Activated CD8-positive, alpha-beta memory T cell treated with anti-CD3 and anti-CD28 coated beads, Interleukin-2, amount 10 ng/mL, durations not matched to agents 7 days and 5 days (primary cell): ENCODE measurements around the gene ROCK2. TPM values are rescaled to one million over a fixed set of nuclear protein-coding genes. Genes with fewer than 3 reads are reported as not detected.
"Not testable (repeated sequence)": the region's sequence is repeated elsewhere in the genome, so short reads cannot be mapped to it uniquely, and the experiment has no call there.

ENCODE experiments used
- ATAC-seq: fragments of 150-1000 bp; cut with Tn5 transposase; one replicate; pipeline ENCODE4 v1.10.0; 2021; ENCODE audit warnings: moderate library complexity
- CTCF ChIA-PET: fragments of 350-600 bp; sonication (Branson Sonifier 250); formaldehyde crosslinking; loops from one replicate; lab custom pipeline; 2021; ENCODE audit warnings: antibody characterized with exemption; lab: Charles Lee
- DNase-seq: peaks from one replicate; pipeline ENCODE4 v3.0.0-alpha.2; 2020
- H3K27ac Mint-ChIP-seq: one replicate; pipeline ENCODE4 v1.8.0; 2021; ENCODE audit warnings: mild to moderate bottlenecking, mixed read lengths
- H3K27me3 Mint-ChIP-seq: one replicate; pipeline ENCODE4 v1.8.0; 2021; ENCODE audit warnings: mixed read lengths
- H3K36me3 Mint-ChIP-seq: one replicate; pipeline ENCODE4 v1.8.0; 2021; ENCODE audit warnings: mild to moderate bottlenecking, mixed read lengths
- H3K4me1 Mint-ChIP-seq: one replicate; pipeline ENCODE4 v1.8.0; 2021; ENCODE audit warnings: mixed read lengths
- H3K4me3 Mint-ChIP-seq: one replicate; pipeline ENCODE4 v1.8.0; 2021; ENCODE audit warnings: mild to moderate bottlenecking, moderate library complexity, mixed read lengths
- H3K9me3 Mint-ChIP-seq: one replicate; pipeline ENCODE4 v1.8.0; 2022; ENCODE audit warnings: low read depth, mixed read lengths
- total RNA-seq, 2 experiments: library from RNA; stranded (reverse); gene quantifications; one replicate each; pipeline ENCODE4 v1.2.3, GENCODE V29; 2021

ROCK2 gene
- total RNA-seq, 2 experiments from 2014 or later: 19.4 to 22.3 TPM

GRCh38 chr2:11285499-11285898 lies 58.9 kb downstream of the ROCK2 start:
- Mint-ChIP-seq H3K9me3 (peaks cover 5% of the 10 kb centered on the region), H3K36me3 (peaks cover 39% of the 10 kb centered on the region), H3K4me1 (no peaks in the 10 kb centered on the region), H3K27me3 (no peaks in the 10 kb centered on the region), H3K4me3 (no peak overlapping the region), H3K27ac (no peak overlapping the region)
- CTCF ChIA-PET: no interaction called here
- DNase-seq (no peak), ATAC-seq (no peak)

DNA sequence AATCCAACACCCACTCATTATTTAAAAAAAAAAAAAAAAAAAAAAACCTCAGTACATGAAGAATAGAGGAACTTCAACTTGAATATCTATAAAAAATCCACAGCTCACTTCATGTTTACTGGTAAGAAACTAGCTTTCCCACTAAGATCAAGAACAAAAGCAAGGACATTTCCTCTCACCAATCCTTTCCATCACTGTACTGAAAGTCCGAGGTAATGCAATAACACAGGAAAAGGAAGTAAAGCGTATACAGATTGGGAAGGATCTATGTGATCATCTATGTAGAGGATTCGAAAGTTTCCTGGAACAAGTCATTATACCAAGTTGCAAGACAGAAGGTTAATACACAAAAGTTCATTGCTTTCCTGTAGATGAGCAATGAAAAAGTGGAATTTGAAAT lies 63.2 kb downstream of the ROCK2 start:
- ATAC-seq (no peak), DNase-seq (no peak)
- H3K36me3 Mint-ChIP-seq: peaks cover 54% of the 10 kb centered on the region

DNA sequence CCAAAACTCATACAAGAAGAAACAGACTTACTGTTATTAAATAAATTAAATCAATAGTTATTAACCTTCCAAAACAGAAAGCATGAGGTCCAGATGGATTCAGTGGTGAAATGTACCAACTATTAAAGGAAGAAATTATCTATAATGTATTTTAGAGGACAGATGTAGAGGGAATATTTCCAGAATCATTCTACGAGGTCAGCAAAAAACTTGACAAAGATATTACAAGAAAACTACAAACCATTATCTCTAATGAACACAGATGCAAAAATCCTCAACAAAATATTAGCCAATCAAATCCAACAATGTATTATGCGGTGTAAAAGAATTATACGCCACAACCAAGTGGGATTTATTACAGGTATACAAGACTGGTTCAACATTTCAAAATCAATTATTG lies 63.7 kb downstream of the ROCK2 start:
- H3K4me3 Mint-ChIP-seq: no peak overlapping the region

More for the DNA sequence above, 63.2 kb downstream of the ROCK2 start:
- Mint-ChIP-seq H3K9me3 (peaks cover 7% of the 10 kb centered on the region), H3K27me3 (no peaks in the 10 kb centered on the region), H3K4me1 (no peaks in the 10 kb centered on the region), H3K4me3 (no peak overlapping the region), H3K27ac (no peak overlapping the region)
- CTCF ChIA-PET: no interaction called here

GRCh38 chr2:11279398-11279797 lies 65.0 kb downstream of the ROCK2 start:
- peaks cover 43% of the 10 kb centered on the region for H3K36me3 Mint-ChIP-seq
- H3K9me3 Mint-ChIP-seq: peaks cover 7% of the 10 kb centered on the region
- CTCF ChIA-PET: no interaction called here

More for the DNA sequence above, 63.7 kb downstream of the ROCK2 start:
- no peak for ATAC-seq
- peaks cover 52% of the 10 kb centered on the region for H3K36me3 Mint-ChIP-seq
- peaks cover 7% of the 10 kb centered on the region for H3K9me3 Mint-ChIP-seq
- H3K27ac Mint-ChIP-seq: no peak overlapping the region
- CTCF ChIA-PET: no interaction called here
- H3K4me1 Mint-ChIP-seq: peaks cover 3% of the 10 kb centered on the region
- DNase-seq: no peak
- no peaks in the 10 kb centered on the region for H3K27me3 Mint-ChIP-seq

GRCh38 chr2:11278219-11278618 lies 66.2 kb downstream of the ROCK2 start:
- Mint-ChIP-seq H3K36me3 (peaks cover 36% of the 10 kb centered on the region), H3K9me3 (peaks cover 2% of the 10 kb centered on the region), H3K4me1 (peaks cover 5% of the 10 kb centered on the region), H3K4me3 (no peak overlapping the region), H3K27me3 (no peaks in the 10 kb centered on the region), H3K27ac (no peak overlapping the region)
- CTCF ChIA-PET: no interaction called here
- no peak for ATAC-seq
- DNase-seq: no peak

More at GRCh38 chr2:11279398-11279797, 65.0 kb downstream of the ROCK2 start:
- no peaks in the 10 kb centered on the region for H3K27me3 Mint-ChIP-seq
- DNase-seq: no peak
- no peak overlapping the region for H3K27ac Mint-ChIP-seq
- ATAC-seq: no peak
- no peak overlapping the region for H3K4me3 Mint-ChIP-seq
- peaks cover 5% of the 10 kb centered on the region for H3K4me1 Mint-ChIP-seq

GRCh38 chr2:11275910-11276309 lies 68.5 kb downstream of the ROCK2 start:
- Mint-ChIP-seq H3K9me3 (peaks cover 2% of the 10 kb centered on the region), H3K4me1 (peaks cover 5% of the 10 kb centered on the region), H3K4me3 (no peak overlapping the region), H3K36me3 (peaks cover 29% of the 10 kb centered on the region), H3K27me3 (no peaks in the 10 kb centered on the region), H3K27ac (no peak overlapping the region)
- CTCF ChIA-PET: no interaction called here
- DNase-seq (no peak), ATAC-seq (no peak)

- DNase-seq (no peak), ATAC-seq (no peak)
- no peak overlapping the region for H3K27ac Mint-ChIP-seq
- no peaks in the 10 kb centered on the region for H3K27me3 Mint-ChIP-seq
- H3K9me3 Mint-ChIP-seq: no peaks in the 10 kb centered on the region
- CTCF ChIA-PET: no interaction called here
- H3K4me3 Mint-ChIP-seq: no peak overlapping the region
- peaks cover 5% of the 10 kb centered on the region for H3K4me1 Mint-ChIP-seq
- H3K36me3 Mint-ChIP-seq: peaks cover 33% of the 10 kb centered on the region
These were observed 73.5 kb downstream of the ROCK2 start for GRCh38 chr2:11270891-11271290.

GRCh38 chr2:11267931-11268330 lies 76.5 kb downstream of the ROCK2 start:
- H3K27ac Mint-ChIP-seq: no peak overlapping the region
- peaks cover 34% of the 10 kb centered on the region for H3K36me3 Mint-ChIP-seq
- CTCF ChIA-PET: no interaction called here
- H3K27me3 Mint-ChIP-seq: no peaks in the 10 kb centered on the region
- ATAC-seq (no peak), DNase-seq (no peak)
- H3K9me3 Mint-ChIP-seq: no peaks in the 10 kb centered on the region
- no peak overlapping the region for H3K4me3 Mint-ChIP-seq
- no peaks in the 10 kb centered on the region for H3K4me1 Mint-ChIP-seq

DNA sequence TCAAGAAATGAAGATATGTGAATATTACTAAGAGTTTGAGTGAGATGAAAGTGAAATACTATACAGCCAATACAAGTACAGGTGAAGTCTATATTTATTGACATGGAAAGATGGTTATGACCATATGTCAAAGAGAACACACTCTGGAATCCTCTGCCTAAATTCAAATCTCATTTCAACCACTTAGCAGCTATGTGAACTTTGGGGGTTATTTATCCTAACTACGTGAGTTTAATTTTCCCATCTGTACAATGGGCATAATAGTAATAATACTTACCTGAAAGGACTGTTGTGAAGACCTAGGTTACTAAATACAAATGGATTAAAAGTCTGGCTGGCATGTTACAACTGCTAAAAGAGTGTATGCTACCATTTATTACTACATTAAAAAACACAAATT lies 79.6 kb downstream of the ROCK2 start:
- H3K4me3 Mint-ChIP-seq: no peak overlapping the region
- ATAC-seq (no peak), DNase-seq (no peak)
- H3K9me3 Mint-ChIP-seq: no peaks in the 10 kb centered on the region
- CTCF ChIA-PET: no interaction called here
- H3K27me3 Mint-ChIP-seq: no peaks in the 10 kb centered on the region
- H3K36me3 Mint-ChIP-seq: peaks cover 21% of the 10 kb centered on the region
- no peaks in the 10 kb centered on the region for H3K4me1 Mint-ChIP-seq
- H3K27ac Mint-ChIP-seq: no peak overlapping the region

DNA sequence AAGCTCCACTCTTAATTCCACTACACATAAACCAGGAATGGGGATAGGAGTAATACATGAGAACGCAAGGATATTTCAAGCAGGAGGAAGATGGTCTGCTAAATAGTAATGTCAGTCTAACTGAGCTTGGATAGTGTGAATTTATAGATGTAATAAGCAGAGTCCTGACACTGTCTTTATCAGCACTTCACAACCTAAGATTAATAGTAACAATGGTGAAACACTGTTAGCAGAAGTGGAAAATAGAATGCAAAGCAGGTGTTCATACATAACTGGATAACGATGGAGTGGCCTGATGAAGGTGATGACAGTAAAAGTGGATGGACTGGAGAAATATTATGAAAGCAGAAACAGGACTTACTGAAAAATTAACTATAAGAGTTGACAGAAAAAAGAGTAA lies 80.4 kb downstream of the ROCK2 start:
- no peak for ATAC-seq
- DNase-seq: no peak
- H3K4me1 Mint-ChIP-seq: no peaks in the 10 kb centered on the region
- CTCF ChIA-PET: interaction anchor here (0.8 kb wide), 1 partner anchor 429 kb away, joined by 4 read pairs; no protein-coding TSS in a partner anchor
- H3K27ac Mint-ChIP-seq: no peak overlapping the region
- no peak overlapping the region for H3K4me3 Mint-ChIP-seq
- H3K36me3 Mint-ChIP-seq: peaks cover 18% of the 10 kb centered on the region
- H3K27me3 Mint-ChIP-seq: no peaks in the 10 kb centered on the region
- no peaks in the 10 kb centered on the region for H3K9me3 Mint-ChIP-seq

- H3K4me1 Mint-ChIP-seq: no peaks in the 10 kb centered on the region
- no peaks in the 10 kb centered on the region for H3K27me3 Mint-ChIP-seq
- H3K36me3 Mint-ChIP-seq: peaks cover 12% of the 10 kb centered on the region
- no peaks in the 10 kb centered on the region for H3K9me3 Mint-ChIP-seq
- DNase-seq: no peak
- ATAC-seq: no peak
- H3K27ac Mint-ChIP-seq: no peak overlapping the region
- CTCF ChIA-PET: no interaction called here
- no peak overlapping the region for H3K4me3 Mint-ChIP-seq
These were observed 81.3 kb downstream of the ROCK2 start for GRCh38 chr2:11263177-11263576.

- H3K27me3 Mint-ChIP-seq, H3K4me3 Mint-ChIP-seq, H3K27ac Mint-ChIP-seq, H3K4me1 Mint-ChIP-seq, CTCF ChIA-PET, DNase-seq, H3K9me3 Mint-ChIP-seq, ATAC-seq: not testable (repeated sequence)
- peaks cover 11% of the 10 kb centered on the region for H3K36me3 Mint-ChIP-seq
These were observed 82.0 kb downstream of the ROCK2 start for GRCh38 chr2:11262438-11262837.

- not testable (repeated sequence) for ATAC-seq, H3K4me3 Mint-ChIP-seq, DNase-seq, H3K27ac Mint-ChIP-seq, H3K4me1 Mint-ChIP-seq, H3K27me3 Mint-ChIP-seq, H3K9me3 Mint-ChIP-seq, H3K36me3 Mint-ChIP-seq
- CTCF ChIA-PET: interaction anchor here (1.0 kb wide), 1 partner anchor 15 kb away, joined by 3 read pairs; no protein-coding TSS in a partner anchor
These were observed 82.9 kb downstream of the ROCK2 start for GRCh38 chr2:11261564-11261963.

DNA sequence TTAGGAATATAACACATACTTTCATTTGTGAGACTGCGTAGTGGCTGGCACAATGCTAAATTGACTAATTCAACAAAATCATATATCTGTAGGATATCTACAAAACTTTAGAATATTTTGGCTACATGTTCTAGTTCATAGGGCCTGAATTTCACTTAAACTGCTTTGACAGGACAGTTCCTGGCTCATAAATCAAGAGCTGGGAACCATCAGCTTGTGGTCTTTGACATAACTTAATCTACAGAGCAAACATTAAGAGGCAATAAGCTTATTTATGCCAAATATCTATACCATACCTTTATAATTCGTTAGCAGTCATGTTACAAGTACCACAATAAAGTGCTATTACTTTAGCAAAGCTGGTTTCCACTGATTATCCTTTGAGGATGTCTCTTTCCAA lies 83.5 kb downstream of the ROCK2 start:
- H3K9me3 Mint-ChIP-seq: no peaks in the 10 kb centered on the region
- ATAC-seq (no peak), DNase-seq (no peak)
- H3K36me3 Mint-ChIP-seq: peaks cover 11% of the 10 kb centered on the region
- no peak overlapping the region for H3K27ac Mint-ChIP-seq
- H3K4me1 Mint-ChIP-seq: no peaks in the 10 kb centered on the region
- CTCF ChIA-PET: interaction anchor here (1.0 kb wide), 1 partner anchor 14 kb away, joined by 3 read pairs; no protein-coding TSS in a partner anchor
- no peak overlapping the region for H3K4me3 Mint-ChIP-seq
- no peaks in the 10 kb centered on the region for H3K27me3 Mint-ChIP-seq

DNA sequence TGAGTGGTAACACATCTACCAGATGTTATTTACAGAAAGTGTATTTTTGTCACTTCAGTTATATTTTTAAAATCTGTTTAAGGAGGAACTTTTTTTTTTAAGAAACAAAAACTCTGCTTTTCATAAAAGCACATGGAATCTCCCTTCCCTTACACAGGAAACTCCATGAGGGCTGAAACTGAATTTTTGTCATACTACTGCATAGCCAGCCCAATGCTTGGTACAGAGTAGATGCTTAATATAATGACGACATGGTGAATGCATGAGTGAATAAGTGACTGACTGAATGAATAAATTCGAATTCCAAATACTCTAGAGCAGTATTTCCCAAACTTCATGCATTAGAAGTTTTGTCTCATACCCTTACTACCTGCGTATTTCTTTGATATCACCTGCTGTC lies 86.5 kb downstream of the ROCK2 start:
- CTCF ChIA-PET: no interaction called here
- no peak overlapping the region for H3K27ac Mint-ChIP-seq
- H3K9me3 Mint-ChIP-seq: peaks cover 2% of the 10 kb centered on the region
- DNase-seq: no peak
- no peak overlapping the region for H3K4me3 Mint-ChIP-seq
- H3K36me3 Mint-ChIP-seq: peaks cover 5% of the 10 kb centered on the region
- no peaks in the 10 kb centered on the region for H3K27me3 Mint-ChIP-seq
- ATAC-seq: no peak
- no peaks in the 10 kb centered on the region for H3K4me1 Mint-ChIP-seq
